Measurements from ENCODE around the gene SRC. TPM values are rescaled to one million over a fixed set of nuclear protein-coding genes. Genes with fewer than 3 reads are reported as not detected.
A peak's percentile ranks its signal among the peaks of the same experiment; 100 is the strongest.

SRC gene
- total and polyA plus RNA-seq, 2 experiments from 2014 or later, result 8.0 to 25.9 TPM

DNA sequence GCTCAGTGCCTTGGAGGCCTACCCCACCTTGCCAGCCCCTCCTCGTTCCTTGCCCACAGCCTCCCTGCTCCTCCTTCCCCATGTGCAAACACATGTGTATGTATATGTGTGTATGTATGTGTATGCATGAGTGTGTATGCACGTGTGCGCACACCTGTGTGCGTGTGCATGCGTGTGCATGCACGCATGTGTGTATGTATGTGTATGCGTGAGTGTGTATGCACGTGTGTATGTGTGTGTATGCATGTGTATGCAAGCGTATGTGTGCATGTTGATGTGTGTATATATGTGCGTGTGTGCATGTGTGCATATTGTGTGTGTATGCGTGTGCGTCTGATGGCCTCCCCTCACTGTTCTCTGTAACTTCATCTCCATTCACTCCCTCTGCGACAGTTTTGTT is 74.7 kb downstream of the SRC start (continued):
- TF ChIP-seq STAT1 (IDR thresholded peaks at IDR 0.05; ENCODE audit: unreplicated experiment), result no peak
- no peak for TF ChIP-seq NANOG (IDR thresholded peaks at IDR 0.05; ENCODE audit: borderline replicate concordance)
- TF ChIP-seq CREB1 (CRISPR knock-in tag; IDR thresholded peaks at IDR 0.05; ENCODE audit: low read depth), result no peak
- TF ChIP-seq, protein P1, sequence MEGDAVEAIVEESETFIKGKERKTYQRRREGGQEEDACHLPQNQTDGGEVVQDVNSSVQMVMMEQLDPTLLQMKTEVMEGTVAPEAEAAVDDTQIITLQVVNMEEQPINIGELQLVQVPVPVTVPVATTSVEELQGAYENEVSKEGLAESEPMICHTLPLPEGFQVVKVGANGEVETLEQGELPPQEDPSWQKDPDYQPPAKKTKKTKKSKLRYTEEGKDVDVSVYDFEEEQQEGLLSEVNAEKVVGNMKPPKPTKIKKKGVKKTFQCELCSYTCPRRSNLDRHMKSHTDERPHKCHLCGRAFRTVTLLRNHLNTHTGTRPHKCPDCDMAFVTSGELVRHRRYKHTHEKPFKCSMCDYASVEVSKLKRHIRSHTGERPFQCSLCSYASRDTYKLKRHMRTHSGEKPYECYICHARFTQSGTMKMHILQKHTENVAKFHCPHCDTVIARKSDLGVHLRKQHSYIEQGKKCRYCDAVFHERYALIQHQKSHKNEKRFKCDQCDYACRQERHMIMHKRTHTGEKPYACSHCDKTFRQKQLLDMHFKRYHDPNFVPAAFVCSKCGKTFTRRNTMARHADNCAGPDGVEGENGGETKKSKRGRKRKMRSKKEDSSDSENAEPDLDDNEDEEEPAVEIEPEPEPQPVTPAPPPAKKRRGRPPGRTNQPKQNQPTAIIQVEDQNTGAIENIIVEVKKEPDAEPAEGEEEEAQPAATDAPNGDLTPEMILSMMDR (conservative IDR thresholded peaks at IDR 0.05; ENCODE audit: low read depth in 2 of 2), result no peak
- no peak for TF ChIP-seq EZH2 (IDR thresholded peaks at IDR 0.05; ENCODE audit: low read depth, unreplicated experiment)

DNA sequence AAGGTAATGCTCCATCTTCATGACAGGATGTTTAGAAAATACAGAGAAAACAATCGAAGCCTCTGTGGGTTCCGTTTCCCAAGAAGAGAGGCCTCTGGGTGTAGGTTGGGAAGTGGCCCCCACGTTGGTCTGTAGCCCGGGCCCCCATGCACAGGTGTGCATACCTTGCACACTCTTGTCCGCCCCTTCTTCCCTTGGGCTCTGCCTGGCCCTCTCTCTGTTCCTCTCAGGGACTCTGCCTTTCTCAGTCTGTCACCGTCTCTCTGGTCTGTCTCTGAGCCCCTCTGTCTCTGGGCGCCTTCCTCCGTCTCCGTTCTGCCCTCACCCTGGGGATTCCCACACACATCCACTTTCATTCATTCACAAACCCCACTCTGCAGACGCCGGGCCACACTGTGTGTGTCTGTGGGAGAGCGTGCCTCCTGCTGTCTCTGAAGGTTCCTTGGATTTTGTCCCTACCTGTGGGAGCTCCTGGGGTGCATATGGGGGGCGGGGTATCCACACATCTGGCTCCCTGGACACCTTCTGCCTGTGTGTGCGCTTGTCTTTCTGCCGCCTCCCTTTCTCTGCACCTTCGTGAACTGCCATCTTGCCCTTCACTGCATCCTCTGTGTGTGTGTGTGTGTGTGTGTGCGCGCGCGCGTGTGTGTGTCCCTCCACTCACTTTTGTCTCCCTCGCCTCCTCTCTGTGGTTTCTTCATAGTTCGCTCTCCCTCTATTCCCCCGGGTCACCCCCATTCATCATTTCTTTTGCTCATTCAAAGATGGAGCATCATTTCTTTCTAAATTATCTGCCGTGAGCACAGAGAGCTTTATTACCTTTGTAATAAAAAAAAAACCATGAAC is 75.3 kb downstream of the SRC start:
- no peaks in the 10 kb centered on the region for H3K79me2 ChIP-seq (replicated peaks; ENCODE audit: insufficient read depth)
- H3K36me3 ChIP-seq (ENCODE audit: insufficient read depth), result no peaks in the 10 kb centered on the region
- Mint-ChIP-seq H3K4me3 (no peak overlapping the region), H3K27me3 (ENCODE audit: insufficient read depth, low read depth, poor library complexity) (peaks cover 16% of the 10 kb centered on the region), H3K36me3 (ENCODE audit: low read depth) (no peaks in the 10 kb centered on the region; the same call in 2 of the 3 replicates), H3K4me1 (peaks cover 37% of the 10 kb centered on the region), H3K27ac (peak overlapping the region; percentile 33; the same call in 1 of the 2 replicates), H3K9me3 (no peaks in the 10 kb centered on the region)
- no peaks in the 10 kb centered on the region for H3K27me3 ChIP-seq (ENCODE audit: insufficient read depth)
- H3F3A ChIP-seq (replicated peaks; ENCODE audit: low read depth), result no peaks in the 10 kb centered on the region; the same call in 1 of the 2 replicates
- H4K20me1 ChIP-seq (replicated peaks; ENCODE audit: insufficient read depth), result no peaks in the 10 kb centered on the region
- H3K9me2 ChIP-seq (ENCODE audit: insufficient read depth), result no peaks in the 10 kb centered on the region
- no peak for ATAC-seq
- 0 out of 2 replicates have a peak overlapping the region, but pooled peaks have one; percentile 38 for H3K4me2 ChIP-seq
- peak overlapping the region; percentile 18; the same call in 1 of the 2 replicates for H2AFZ ChIP-seq
- H3K4me3 ChIP-seq, result no peak overlapping the region
- TF ChIP-seq JUNB (IDR thresholded peaks at IDR 0.05; ENCODE audit: unreplicated experiment) (no peak), CREB1 (CRISPR knock-in tag; IDR thresholded peaks at IDR 0.05; ENCODE audit: low read depth) (no peak), STAT1 (IDR thresholded peaks at IDR 0.05; ENCODE audit: unreplicated experiment) (no peak)
- TF ChIP-seq, protein P2, sequence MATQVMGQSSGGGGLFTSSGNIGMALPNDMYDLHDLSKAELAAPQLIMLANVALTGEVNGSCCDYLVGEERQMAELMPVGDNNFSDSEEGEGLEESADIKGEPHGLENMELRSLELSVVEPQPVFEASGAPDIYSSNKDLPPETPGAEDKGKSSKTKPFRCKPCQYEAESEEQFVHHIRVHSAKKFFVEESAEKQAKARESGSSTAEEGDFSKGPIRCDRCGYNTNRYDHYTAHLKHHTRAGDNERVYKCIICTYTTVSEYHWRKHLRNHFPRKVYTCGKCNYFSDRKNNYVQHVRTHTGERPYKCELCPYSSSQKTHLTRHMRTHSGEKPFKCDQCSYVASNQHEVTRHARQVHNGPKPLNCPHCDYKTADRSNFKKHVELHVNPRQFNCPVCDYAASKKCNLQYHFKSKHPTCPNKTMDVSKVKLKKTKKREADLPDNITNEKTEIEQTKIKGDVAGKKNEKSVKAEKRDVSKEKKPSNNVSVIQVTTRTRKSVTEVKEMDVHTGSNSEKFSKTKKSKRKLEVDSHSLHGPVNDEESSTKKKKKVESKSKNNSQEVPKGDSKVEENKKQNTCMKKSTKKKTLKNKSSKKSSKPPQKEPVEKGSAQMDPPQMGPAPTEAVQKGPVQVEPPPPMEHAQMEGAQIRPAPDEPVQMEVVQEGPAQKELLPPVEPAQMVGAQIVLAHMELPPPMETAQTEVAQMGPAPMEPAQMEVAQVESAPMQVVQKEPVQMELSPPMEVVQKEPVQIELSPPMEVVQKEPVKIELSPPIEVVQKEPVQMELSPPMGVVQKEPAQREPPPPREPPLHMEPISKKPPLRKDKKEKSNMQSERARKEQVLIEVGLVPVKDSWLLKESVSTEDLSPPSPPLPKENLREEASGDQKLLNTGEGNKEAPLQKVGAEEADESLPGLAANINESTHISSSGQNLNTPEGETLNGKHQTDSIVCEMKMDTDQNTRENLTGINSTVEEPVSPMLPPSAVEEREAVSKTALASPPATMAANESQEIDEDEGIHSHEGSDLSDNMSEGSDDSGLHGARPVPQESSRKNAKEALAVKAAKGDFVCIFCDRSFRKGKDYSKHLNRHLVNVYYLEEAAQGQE (IDR thresholded peaks at IDR 0.05; ENCODE audit: unreplicated experiment), result no peak
- no peak for DNase-seq (ENCODE audit: low spot score)
- peaks cover 14% of the 10 kb centered on the region for H3K4me1 ChIP-seq (ENCODE audit: insufficient read depth)
- H3K27ac ChIP-seq (ENCODE audit: low read depth), result no peak overlapping the region
